ENCODE results near the gene DHDH. TPM values are rescaled to one million over a fixed set of nuclear protein-coding genes. Genes with fewer than 3 reads are reported as not detected.

DHDH gene
- total RNA-seq, 1 experiment from 2014 or later = 3.3 TPM

DNA sequence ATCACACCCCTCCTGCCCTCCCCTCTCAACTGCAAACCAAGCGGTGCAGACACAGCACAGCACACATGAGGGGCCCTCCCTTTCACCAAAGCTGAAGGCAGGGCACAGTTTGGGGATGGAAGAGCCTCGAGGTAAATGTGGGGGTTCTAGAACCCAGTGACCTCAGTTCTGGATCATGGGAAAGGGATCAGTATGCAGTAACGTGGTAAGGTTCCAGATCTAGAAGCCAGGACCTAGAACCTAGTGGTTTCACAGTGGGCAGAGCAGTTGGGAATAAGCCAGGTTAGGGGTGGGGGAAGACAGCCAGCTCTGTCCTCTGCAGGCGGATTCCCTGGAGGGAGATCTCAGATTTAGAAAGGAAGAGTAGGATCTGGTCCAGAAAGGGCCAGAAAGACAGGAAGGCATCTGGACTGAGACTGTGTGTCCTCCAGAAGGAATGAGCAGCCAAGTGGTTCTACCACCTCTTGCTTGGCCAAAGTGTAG is 34.7 kb downstream of the DHDH start:
- Mint-ChIP-seq H3K4me1 (ENCODE audit: low read depth, unreplicated experiment) (peaks cover 17% of the 10 kb centered on the region), H3K9me3 (ENCODE audit: unreplicated experiment) (no peaks in the 10 kb centered on the region), H3K27me3 (ENCODE audit: insufficient read depth, unreplicated experiment) (no peaks in the 10 kb centered on the region), H3K4me3 (ENCODE audit: unreplicated experiment) (peak overlapping the region; percentile 96), H3K27ac (ENCODE audit: unreplicated experiment) (no peak overlapping the region), H3K36me3 (ENCODE audit: insufficient read depth, unreplicated experiment) (peaks cover 88% of the 10 kb centered on the region)
- ChIA-PET CTCF (interaction anchor here (1.0 to 2.1 kb wide), 2 partner anchors 25 to 173 kb away, joined by 4 to 8 read pairs; partner anchors contain the start of genes GYS1 and RUVBL2), POLR2A (interaction anchor here (0.9 to 2.5 kb wide), 4 partner anchors 14 to 96 kb away, joined by 3 to 16 read pairs (median 4); partner anchors contain the start of genes BAX, GYS1, PPP1R15A and RUVBL2)
- peaks cover 12% of the 10 kb centered on the region for H3K4me1 ChIP-seq
- BruUV-seq (replicated peaks) = no TSS peak
- H3K9me3 ChIP-seq = 0 out of 2 replicates have a peak, but pooled peaks cover 3% of the 10 kb centered on the region
- TF ChIP-seq, protein P1, sequence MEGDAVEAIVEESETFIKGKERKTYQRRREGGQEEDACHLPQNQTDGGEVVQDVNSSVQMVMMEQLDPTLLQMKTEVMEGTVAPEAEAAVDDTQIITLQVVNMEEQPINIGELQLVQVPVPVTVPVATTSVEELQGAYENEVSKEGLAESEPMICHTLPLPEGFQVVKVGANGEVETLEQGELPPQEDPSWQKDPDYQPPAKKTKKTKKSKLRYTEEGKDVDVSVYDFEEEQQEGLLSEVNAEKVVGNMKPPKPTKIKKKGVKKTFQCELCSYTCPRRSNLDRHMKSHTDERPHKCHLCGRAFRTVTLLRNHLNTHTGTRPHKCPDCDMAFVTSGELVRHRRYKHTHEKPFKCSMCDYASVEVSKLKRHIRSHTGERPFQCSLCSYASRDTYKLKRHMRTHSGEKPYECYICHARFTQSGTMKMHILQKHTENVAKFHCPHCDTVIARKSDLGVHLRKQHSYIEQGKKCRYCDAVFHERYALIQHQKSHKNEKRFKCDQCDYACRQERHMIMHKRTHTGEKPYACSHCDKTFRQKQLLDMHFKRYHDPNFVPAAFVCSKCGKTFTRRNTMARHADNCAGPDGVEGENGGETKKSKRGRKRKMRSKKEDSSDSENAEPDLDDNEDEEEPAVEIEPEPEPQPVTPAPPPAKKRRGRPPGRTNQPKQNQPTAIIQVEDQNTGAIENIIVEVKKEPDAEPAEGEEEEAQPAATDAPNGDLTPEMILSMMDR (IDR thresholded peaks at IDR 0.05; ENCODE audit: insufficient read depth in 1 of 2, low read depth in 1 of 2, low read length in 1 of 2, severe bottlenecking in 1 of 2, unreplicated experiment in 1 of 2) = no peak
- no peak overlapping the region for H3K4me3 ChIP-seq (ENCODE audit: low read depth, low read length)
- peaks cover 13% of the 10 kb centered on the region for H3K36me3 ChIP-seq (ENCODE audit: control insufficient read depth, insufficient read depth, low read length)
- no peaks in the 10 kb centered on the region for H3K27me3 ChIP-seq (replicated peaks; ENCODE audit: control insufficient read depth, insufficient read depth, low read length)
- intact Hi-C loops (cut with micrococcal nuclease; ENCODE audit: unreplicated experiment) = no loop called here
- peak in 1 of 2 experiments; percentile 41 for DNase-seq

DNA sequence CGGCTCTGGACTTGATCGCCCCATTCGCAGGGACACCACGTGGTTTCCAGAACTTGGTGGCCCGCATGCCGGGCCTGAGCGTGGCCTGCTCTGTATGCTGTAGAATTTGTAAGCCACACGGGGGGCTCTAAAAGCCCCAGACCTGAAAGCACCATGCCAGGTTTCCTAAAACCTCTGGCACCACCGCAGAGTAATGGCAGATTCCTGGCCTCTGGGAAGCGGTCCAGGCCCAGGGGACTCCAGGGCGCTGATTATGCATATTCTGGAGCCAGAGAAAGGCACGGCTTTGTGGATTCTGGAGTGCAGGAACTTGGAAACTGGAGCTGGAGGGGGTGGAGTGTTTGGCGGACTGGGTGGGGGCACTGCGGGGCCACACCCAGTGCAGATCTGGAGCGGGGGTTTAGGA is 35.3 kb downstream of the DHDH start:
- Histone ChIP-seq H3K27me3 (replicated peaks; ENCODE audit: control insufficient read depth, insufficient read depth, low read length) (no peaks in the 10 kb centered on the region), H3K36me3 (ENCODE audit: control insufficient read depth, insufficient read depth, low read length) (peaks cover 13% of the 10 kb centered on the region), H3K4me3 (ENCODE audit: low read depth, low read length) (no peak overlapping the region), H3K9me3 (0 out of 2 replicates have a peak, but pooled peaks cover 3% of the 10 kb centered on the region), H3K4me1 (peaks cover 12% of the 10 kb centered on the region)
- H3K27me3 Mint-ChIP-seq (ENCODE audit: insufficient read depth, unreplicated experiment) = no peaks in the 10 kb centered on the region
- intact Hi-C loops (cut with micrococcal nuclease; ENCODE audit: unreplicated experiment) = no loop called here
- no peaks in the 10 kb centered on the region for H3K9me3 Mint-ChIP-seq (ENCODE audit: unreplicated experiment)
- POLR2A ChIA-PET = interaction anchor here (0.5 kb wide), 1 partner anchor 58 kb away, joined by 5 read pairs; no protein-coding TSS in a partner anchor
- no peak for DNase-seq
- H3K27ac Mint-ChIP-seq (ENCODE audit: unreplicated experiment) = no peak overlapping the region
- no peak overlapping the region for H3K4me3 Mint-ChIP-seq (ENCODE audit: unreplicated experiment)
- CTCF ChIA-PET = no interaction called here
- TF ChIP-seq, protein P1 (IDR thresholded peaks at IDR 0.05; ENCODE audit: insufficient read depth in 1 of 2, low read depth in 1 of 2, low read length in 1 of 2, severe bottlenecking in 1 of 2, unreplicated experiment in 1 of 2) = no peak
- peaks cover 82% of the 10 kb centered on the region for H3K36me3 Mint-ChIP-seq (ENCODE audit: insufficient read depth, unreplicated experiment)
- BruUV-seq (replicated peaks) = no TSS peak
- H3K4me1 Mint-ChIP-seq (ENCODE audit: low read depth, unreplicated experiment) = peaks cover 13% of the 10 kb centered on the region

DNA sequence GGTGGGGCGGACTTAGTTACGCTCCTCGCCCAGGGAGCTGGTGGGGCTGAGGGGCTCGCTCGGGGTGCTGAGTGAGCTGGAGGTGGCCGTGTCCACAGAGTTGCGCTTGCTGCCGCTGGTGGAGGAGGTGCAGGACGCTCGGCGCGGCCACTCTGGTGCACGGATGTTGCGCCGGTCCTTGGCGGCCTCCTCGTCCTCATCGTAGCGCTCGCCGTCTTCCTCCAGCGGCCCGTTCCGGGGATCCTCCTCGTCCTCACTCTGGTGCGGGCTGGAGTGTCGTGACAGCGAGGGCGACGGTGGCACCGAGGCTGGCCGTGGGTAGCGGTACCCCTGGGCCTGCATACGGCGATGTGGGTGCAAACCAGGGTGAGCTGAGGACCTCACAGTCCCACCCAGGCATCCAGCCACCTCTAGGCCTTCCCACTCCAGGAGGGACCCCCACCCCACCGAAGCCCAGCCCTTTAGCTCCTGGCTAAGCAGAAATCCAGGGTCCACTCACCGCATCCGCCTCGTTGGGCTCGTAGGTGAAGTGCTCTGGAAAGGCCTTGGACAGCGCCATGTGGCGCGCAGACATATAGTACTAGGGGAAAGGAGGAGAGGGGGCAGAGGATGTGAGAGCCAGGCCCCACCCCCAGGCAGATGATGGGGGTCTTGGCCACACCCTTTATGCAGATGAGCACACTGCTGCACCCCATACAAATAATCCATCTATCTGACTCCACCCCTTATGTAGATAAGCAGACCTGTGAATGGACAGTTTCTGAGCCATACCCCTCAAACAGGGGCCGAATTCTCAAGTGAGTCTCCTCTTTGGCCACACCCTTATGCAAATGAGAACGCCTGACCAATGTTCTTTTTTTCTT is 36.0 kb downstream of the DHDH start:
- H3K4me3 Mint-ChIP-seq (ENCODE audit: unreplicated experiment) = no peak overlapping the region
- peaks cover 17% of the 10 kb centered on the region for H3K36me3 ChIP-seq (ENCODE audit: control insufficient read depth, insufficient read depth, low read length)
- no peaks in the 10 kb centered on the region for H3K9me3 Mint-ChIP-seq (ENCODE audit: unreplicated experiment)
- H3K27ac Mint-ChIP-seq (ENCODE audit: unreplicated experiment) = no peak overlapping the region
- H3K4me1 ChIP-seq = peaks cover 12% of the 10 kb centered on the region
- no TSS peak for BruUV-seq (replicated peaks)
- peaks cover 81% of the 10 kb centered on the region for H3K36me3 Mint-ChIP-seq (ENCODE audit: insufficient read depth, unreplicated experiment)
- no peaks in the 10 kb centered on the region for H3K27me3 ChIP-seq (replicated peaks; ENCODE audit: control insufficient read depth, insufficient read depth, low read length)
- CTCF ChIA-PET = interaction anchor here (1.1 to 1.8 kb wide), 3 partner anchors 24 to 158 kb away, joined by 3 to 18 read pairs (median 13); partner anchors contain the start of genes GYS1 and RUVBL2
- POLR2A ChIA-PET = interaction anchor here (0.5 kb wide), 1 partner anchor 59 kb away, joined by 5 read pairs; no protein-coding TSS in a partner anchor
- H3K4me1 Mint-ChIP-seq (ENCODE audit: low read depth, unreplicated experiment) = peaks cover 10% of the 10 kb centered on the region
- intact Hi-C loops (cut with micrococcal nuclease; ENCODE audit: unreplicated experiment) = loop anchor here (2.0 kb wide), 1 partner anchor 175 kb away; no protein-coding TSS in a partner anchor
- H3K27me3 Mint-ChIP-seq (ENCODE audit: insufficient read depth, unreplicated experiment) = no peaks in the 10 kb centered on the region
- peak in 1 of 2 experiments; percentile 46 for DNase-seq
- no peak overlapping the region for H3K4me3 ChIP-seq (ENCODE audit: low read depth, low read length)
- H3K9me3 ChIP-seq = 0 out of 2 replicates have a peak, but pooled peaks cover 3% of the 10 kb centered on the region
- TF ChIP-seq, protein P1 (IDR thresholded peaks at IDR 0.05; ENCODE audit: insufficient read depth in 1 of 2, low read depth in 1 of 2, low read length in 1 of 2, severe bottlenecking in 1 of 2, unreplicated experiment in 1 of 2) = no peak
